Left ventricle myocardium inferior (tissue), 1 donor: ENCODE data around the gene ANKRD44. TPM values are rescaled to one million over a fixed set of nuclear protein-coding genes. Genes with fewer than 3 reads are reported as not detected.

Experiments
- DNase-seq: peaks from one replicate; pipeline ENCODE4 v3.0.0-alpha.2; 2020
- H3K27ac ChIP-seq: fragments of 200-600 bp; replicated peaks from 2 replicates; pipeline ENCODE4 v1.8.0; 2021
- H3K27me3 ChIP-seq: fragments of 200-600 bp; 2 replicates; pipeline ENCODE4 v1.8.0; 2021; ENCODE audit warnings: low read depth
- H3K36me3 ChIP-seq: fragments of 200-600 bp; 2 replicates; pipeline ENCODE4 v1.8.0; 2021
- H3K4me1 ChIP-seq: fragments of 200-600 bp; 2 replicates; pipeline ENCODE4 v1.8.0; 2021
- H3K4me3 ChIP-seq: fragments of 200-600 bp; 2 replicates; pipeline ENCODE4 v1.8.0; 2021; ENCODE audit warnings: mild to moderate bottlenecking, moderate library complexity
- H3K9me3 ChIP-seq: fragments of 200-600 bp; replicated peaks from 2 replicates; pipeline ENCODE4 v1.8.0; 2021
- intact Hi-C: fragments of 100-400 bp; cut with micrococcal nuclease; formaldehyde crosslinking; loops from one replicate; pipeline ENCODE4 v1.11.0; 2022
- total RNA-seq: library from RNA; stranded (reverse); fragmentation: NEBNext Ultra II Directional; extraction: Animal tissue kit (Norgen Biotek cat#: 25700); gene quantifications from one replicate; pipeline ENCODE4 v1.2.1, GENCODE V29; 2021
- TF ChIP-seq, protein P1 (sequence below): fragments of 200-600 bp; IDR thresholded peaks from 2 replicates; pipeline ENCODE4 v1.8.0; 2021; ENCODE audit warnings: antibody characterized with exemption, mild to moderate bottlenecking, borderline replicate concordance
- donor health status: DM: no; HTN: yes; CAD: no; lungs with severe emphysema.

The ANKRD44 gene
- total RNA-seq, 1 donor from 2014 or later = 7.1 TPM

DNA sequence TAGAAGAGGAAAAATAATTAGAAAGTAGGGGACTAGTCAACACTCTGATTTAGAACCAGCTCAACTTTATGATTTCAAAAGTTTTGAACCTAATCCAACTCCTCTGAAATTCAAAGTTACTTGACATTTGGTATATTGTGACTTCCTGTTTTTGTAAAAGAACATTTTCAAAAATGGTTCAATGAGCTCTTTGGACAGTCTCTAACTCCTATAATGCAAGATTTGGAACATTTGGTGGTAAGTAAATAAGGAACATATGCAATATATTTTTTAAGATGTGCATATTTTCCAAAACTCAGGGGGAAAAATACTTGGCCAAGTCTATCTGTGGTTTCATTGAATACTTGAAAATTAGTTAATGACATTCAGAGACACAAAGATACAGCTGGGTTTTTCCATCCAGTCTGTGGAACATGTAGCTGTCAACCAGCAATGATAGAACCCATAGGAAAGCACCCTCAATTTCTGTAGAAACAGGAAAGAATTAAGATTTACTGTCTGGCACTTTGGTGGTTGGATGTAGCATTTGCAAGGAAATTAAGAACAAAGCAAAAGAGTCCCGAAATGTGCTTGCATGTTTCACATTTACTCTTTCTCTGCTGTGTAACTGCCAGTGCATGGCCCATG lies 17.0 kb upstream of the ANKRD44 start:
- Histone ChIP-seq H3K36me3 (no peaks in the 10 kb centered on the region), H3K4me1 (no peaks in the 10 kb centered on the region), H3K27me3 (peaks cover 9% of the 10 kb centered on the region), H3K27ac (no peak overlapping the region), H3K9me3 (no peaks in the 10 kb centered on the region), H3K4me3 (no peak overlapping the region)
- TF ChIP-seq, protein P1, sequence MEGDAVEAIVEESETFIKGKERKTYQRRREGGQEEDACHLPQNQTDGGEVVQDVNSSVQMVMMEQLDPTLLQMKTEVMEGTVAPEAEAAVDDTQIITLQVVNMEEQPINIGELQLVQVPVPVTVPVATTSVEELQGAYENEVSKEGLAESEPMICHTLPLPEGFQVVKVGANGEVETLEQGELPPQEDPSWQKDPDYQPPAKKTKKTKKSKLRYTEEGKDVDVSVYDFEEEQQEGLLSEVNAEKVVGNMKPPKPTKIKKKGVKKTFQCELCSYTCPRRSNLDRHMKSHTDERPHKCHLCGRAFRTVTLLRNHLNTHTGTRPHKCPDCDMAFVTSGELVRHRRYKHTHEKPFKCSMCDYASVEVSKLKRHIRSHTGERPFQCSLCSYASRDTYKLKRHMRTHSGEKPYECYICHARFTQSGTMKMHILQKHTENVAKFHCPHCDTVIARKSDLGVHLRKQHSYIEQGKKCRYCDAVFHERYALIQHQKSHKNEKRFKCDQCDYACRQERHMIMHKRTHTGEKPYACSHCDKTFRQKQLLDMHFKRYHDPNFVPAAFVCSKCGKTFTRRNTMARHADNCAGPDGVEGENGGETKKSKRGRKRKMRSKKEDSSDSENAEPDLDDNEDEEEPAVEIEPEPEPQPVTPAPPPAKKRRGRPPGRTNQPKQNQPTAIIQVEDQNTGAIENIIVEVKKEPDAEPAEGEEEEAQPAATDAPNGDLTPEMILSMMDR = no peak
- no peak for DNase-seq
- intact Hi-C loops = no loop called here

DNA sequence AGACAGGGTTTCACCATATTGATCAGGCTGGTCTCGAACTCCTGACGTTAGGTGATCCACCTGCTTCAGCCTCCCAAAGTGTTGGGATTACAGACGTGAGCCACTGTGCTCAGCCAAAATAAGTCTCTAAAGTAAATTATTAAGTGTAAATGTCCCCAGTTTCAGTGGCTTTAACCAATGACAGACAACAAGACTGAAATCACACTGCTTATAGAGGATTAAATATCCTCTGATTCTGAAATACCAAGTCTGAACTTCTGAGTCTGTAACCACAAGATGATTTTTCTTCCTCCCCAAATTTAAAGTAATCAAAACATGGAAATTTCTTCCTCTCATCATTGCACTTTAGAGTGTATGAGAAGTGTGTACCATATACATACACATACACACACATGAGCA lies 16.5 kb upstream of the ANKRD44 start:
- TF ChIP-seq, protein P1 = no peak
- no peaks in the 10 kb centered on the region for H3K9me3 ChIP-seq
- H3K27me3 ChIP-seq = peaks cover 9% of the 10 kb centered on the region
- H3K4me1 ChIP-seq = no peaks in the 10 kb centered on the region
- H3K27ac ChIP-seq = no peak overlapping the region
- no peaks in the 10 kb centered on the region for H3K36me3 ChIP-seq
- intact Hi-C loops = no loop called here
- DNase-seq = no peak
- no peak overlapping the region for H3K4me3 ChIP-seq

DNA sequence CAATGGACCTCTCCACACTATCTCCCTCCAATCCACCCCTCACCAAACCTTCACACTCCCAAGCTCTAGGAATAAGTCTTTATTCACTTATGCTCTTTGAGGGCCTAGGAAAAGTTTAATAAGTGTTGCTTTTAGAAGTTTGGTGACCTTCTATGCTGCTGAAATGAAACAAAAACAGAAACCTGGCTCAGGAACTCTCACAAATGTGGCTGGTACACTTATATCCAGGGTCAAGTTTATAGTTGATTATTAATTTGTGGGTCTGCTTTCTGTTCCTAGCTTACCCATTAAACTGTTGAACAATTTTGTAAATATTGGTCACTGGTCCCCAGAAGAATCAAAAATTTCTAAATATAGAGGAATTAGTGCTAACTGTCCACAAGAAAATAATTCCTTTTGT lies 14.2 kb upstream of the ANKRD44 start:
- DNase-seq = no peak
- Histone ChIP-seq H3K27me3 (peaks cover 9% of the 10 kb centered on the region), H3K4me3 (no peak overlapping the region), H3K4me1 (no peaks in the 10 kb centered on the region), H3K9me3 (no peaks in the 10 kb centered on the region), H3K27ac (no peak overlapping the region), H3K36me3 (no peaks in the 10 kb centered on the region)
- intact Hi-C loops = no loop called here
- TF ChIP-seq, protein P1 = no peak

DNA sequence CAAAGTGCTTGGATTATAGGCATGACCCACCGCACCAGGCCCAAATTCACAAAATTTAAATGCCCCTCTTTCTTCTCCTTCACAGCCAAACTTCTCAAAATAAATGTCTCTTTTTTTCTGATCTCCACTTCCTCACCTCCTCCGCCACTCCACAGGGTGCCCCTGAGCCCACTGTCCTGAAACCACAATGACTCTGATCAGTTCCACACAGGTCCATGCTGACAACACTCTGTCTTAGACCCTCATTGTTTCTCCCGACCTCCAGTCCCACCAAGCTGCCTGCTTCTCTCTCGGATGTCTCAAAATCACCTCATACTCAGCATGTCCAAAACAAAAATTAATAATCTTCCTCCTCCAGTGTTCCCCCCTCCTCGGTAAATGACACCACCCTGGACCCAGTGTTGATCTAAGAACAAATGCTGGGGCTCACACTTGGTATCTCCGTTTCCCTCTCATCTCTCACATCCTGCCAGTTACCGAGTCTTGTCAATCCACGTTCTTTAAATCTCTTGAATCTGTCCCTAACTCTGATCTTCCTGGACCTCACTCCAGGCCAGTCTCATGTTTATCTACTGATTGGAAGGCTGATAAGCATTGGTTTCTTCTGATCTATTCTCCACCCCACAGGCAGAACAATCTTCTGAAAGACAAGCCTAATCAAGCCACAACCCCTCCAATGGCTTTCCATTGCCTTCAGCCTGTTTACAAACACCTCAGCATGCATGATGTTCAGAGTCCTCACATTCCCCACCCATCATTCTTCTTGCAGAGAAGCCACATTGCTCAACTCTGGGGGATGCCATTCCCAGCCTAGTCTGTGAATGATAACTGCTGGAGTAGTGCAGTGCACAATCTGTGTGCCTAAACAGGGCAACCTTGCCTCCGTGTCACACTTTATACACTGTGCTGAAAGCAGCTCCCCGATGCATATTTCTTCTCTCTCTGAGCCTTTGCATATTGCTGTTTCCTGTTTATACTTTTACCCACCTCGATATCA lies 12.4 kb upstream of the ANKRD44 start:
- DNase-seq = no peak
- H3K4me3 ChIP-seq = no peak overlapping the region
- peaks cover 9% of the 10 kb centered on the region for H3K27me3 ChIP-seq
- no peaks in the 10 kb centered on the region for H3K9me3 ChIP-seq
- no peak overlapping the region for H3K27ac ChIP-seq
- H3K4me1 ChIP-seq = no peaks in the 10 kb centered on the region
- intact Hi-C loops = no loop called here
- TF ChIP-seq, protein P1 = no peak
- no peaks in the 10 kb centered on the region for H3K36me3 ChIP-seq

DNA sequence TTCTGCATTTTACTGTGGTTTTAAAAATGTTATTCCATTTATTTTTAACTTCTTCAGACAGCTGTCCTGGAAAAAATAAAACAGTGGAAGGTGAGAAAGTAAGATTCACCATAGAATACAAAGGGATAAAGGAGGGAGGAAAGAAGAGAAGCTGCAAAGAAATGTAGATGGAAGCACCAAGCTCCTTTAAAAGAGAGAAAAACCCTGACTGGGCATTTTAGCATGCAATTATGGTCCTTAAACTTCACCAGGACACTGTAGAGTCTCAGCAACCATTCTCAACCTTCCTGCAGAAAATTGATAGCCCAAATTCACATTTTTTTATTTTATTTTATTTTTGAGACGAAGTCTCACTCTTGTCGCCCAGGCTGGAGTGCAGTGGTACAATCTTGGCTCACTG lies 11.6 kb upstream of the ANKRD44 start:
- Histone ChIP-seq H3K36me3 (no peaks in the 10 kb centered on the region), H3K4me3 (no peak overlapping the region), H3K4me1 (no peaks in the 10 kb centered on the region), H3K27me3 (peaks cover 13% of the 10 kb centered on the region), H3K9me3 (no peaks in the 10 kb centered on the region), H3K27ac (no peak overlapping the region)
- intact Hi-C loops = no loop called here
- DNase-seq = no peak
- TF ChIP-seq, protein P1 = no peak
